ENCODE data around the gene NCKAP5.

Gene NCKAP5

DNA sequence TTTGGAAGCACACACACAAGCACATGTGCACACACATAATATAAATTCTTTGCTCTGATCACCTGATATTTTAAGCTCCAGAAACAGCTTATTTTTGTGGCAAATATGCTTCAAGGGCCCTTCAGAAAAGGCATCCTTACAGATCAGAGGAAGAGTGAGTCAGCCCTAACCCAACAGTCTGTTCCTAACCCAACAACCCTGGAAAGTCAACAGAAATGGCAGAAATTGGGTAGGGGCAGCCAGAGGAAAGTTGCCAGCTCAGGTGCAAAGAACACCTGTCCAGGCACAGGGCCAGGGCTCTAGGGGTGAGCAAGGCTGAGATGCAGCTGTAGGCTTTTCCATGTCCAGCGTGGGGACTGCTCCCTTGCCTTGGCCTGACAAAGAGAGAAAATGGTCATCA lies 6.4 kb upstream of the NCKAP5 start:
- in situ Hi-C loops (cut with MboI; ENCODE audit: low sequenced_read_pairs): no loop called here

- in situ Hi-C loops (cut with MboI; ENCODE audit: low sequenced_read_pairs): no loop called here
Measured at GRCh38 chr2:133574186-133574585, 5.9 kb upstream of the NCKAP5 start.

DNA sequence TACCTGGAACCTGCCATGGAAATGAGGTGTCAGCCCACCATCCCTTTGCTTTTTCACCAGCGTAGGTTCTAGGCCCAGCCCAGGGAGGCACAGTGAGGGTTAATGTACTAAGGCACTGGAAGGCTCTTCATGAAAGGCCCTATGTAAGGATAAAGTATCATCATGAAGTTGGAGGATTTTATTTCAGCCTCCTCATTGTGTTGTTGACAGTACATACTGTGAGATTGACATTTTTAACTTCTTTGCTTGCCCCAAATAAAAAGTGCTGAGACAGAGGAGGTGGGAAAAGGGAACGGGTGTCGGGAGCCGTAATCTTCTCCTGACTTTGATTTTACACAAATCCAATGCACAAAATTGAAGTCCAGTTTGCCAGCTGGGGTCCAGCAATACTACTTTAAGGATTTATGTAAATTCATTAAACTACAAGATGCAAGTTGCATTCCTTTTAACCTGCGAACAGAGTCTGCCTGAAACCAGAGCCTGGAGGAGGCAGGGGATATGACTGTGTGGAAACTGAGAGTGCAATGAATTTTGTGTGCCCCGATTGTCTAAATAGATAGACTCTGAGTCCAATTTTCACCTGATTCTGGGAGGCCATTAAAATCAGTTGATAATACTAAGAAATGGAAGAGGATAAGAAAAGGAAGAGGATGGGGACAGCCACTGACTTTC lies 5.4 kb upstream of the NCKAP5 start:
- in situ Hi-C loops (cut with MboI; ENCODE audit: low sequenced_read_pairs): no loop called here

DNA sequence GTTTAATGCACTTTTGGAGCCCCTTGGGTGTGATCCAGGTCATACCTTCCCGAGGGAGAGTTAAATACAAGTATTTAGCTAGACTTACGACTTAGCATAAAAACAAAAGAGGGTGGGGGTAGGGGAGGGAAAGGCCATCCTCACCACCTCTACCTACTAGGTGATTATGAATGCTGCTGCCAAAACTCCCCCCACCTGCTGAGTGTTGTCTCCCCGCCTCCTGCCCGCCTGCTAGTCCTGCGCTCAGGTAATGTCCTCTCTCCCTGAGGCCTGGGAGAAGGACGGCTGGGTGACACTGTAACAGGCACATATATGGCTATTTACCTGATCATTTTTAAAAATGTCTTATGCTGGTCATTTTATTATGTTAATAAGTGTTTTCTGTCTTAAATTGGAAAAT lies 3.0 kb upstream of the NCKAP5 start:
- in situ Hi-C loops (cut with MboI; ENCODE audit: low sequenced_read_pairs): no loop called here

DNA sequence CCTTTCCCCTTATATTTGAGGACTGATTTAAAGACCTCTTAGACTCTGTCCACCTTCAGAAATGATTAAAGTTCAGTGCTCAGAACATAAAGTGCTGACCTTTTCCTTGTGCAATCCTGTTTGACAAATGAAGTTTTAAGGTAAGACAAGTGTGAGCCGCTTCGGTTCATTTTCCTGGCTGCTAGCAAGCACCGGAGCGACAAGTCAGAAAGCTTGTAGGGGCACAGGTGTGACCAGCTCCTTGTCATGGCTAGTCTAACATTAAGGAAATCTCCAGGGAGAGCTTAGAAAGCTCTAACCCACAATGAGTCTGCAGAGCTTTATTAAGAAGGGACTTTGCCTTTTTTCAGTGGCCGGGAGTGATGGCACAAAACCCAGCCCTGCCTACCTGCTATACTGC lies 2.3 kb upstream of the NCKAP5 start:
- in situ Hi-C loops (cut with MboI; ENCODE audit: low sequenced_read_pairs): no loop called here

- in situ Hi-C loops (cut with MboI; ENCODE audit: low sequenced_read_pairs): no loop called here
Measured at GRCh38 chr2:133569286-133569830, 1.1 kb upstream of the NCKAP5 start.

DNA sequence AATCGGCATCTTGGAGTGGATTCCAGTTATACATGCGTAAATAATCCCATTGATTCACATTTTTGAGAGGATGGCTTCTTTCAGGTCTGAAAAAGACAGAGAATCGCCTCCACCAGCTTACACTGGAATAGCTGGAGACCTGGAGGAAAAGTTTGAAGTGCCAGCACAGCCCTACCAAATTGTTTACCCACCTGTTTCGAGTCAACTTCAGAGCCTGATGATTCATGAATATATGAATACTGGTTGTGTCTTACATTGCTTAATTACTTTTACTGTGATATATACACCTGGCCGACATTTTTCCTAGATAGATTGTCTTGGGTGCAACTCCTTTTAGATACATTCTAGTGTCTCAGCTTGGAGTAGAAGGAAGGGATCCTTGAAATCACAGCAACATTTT lies 335 bp upstream of the NCKAP5 start:
- in situ Hi-C loops (cut with MboI; ENCODE audit: low sequenced_read_pairs): no loop called here

DNA sequence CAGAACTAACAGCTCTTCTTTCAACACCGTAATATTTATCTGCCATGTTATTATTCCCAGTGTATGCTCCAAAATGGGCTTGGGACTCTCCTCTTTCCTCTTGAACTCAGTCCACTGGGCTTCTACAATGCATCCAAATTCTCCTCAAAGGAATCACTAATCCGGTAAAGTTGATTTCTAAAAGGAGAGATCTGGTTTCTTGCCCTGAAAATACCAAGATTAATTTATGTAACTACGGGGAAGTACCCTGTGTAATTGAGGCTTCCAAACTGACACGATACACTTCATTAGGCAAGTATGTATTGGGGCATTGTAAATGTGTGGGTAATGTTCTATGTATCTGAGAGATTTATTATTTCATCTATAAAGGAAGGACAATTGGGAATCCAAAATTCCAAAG lies 5.7 kb downstream of the NCKAP5 start:
- in situ Hi-C loops (cut with MboI; ENCODE audit: low sequenced_read_pairs): no loop called here

- in situ Hi-C loops (cut with MboI; ENCODE audit: low sequenced_read_pairs): no loop called here
Measured at GRCh38 chr2:133561045-133561852, 7.0 kb downstream of the NCKAP5 start.

DNA sequence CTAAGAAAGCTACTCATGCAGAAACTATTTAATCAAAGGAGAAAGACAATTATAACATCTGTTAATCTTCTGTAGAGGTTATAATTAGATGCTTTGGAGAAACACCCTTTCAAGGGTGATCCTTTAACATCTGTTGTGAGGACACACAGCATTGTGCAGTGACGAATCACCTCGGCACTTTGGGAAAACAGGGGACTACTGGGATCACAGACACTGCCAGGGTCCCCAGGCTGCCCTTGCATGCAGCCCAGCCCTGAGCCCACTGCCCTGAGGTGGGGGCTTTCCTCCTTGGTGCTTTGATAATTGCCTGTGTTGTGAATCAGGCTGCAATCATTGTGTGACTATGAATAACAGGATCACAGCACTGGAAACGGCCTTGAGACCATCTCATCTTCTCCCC lies 10.6 kb downstream of the NCKAP5 start:
- in situ Hi-C loops (cut with MboI; ENCODE audit: low sequenced_read_pairs): no loop called here

- in situ Hi-C loops (cut with MboI; ENCODE audit: low sequenced_read_pairs): no loop called here
Measured at GRCh38 chr2:133553838-133554408, 14.3 kb downstream of the NCKAP5 start.

DNA sequence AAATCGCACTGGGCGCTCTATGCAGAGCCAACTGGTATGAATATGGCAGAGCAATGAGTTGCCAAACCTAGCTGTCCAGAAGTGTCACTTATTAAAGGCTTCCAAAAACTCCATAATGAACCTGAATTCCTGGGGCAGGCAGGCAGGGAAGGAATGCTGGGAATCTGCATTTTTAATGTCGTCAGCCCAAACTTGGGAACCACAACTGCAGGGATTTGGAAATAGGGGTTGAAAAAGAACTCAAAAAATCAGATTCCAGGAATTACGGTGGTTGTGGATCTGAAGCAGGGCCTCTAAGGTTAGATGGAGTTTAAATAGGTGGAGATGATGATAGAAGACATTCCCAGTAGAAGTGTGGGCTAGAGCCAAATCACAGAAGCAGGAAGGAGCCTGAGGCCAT lies 15.0 kb downstream of the NCKAP5 start:
- in situ Hi-C loops (cut with MboI; ENCODE audit: low sequenced_read_pairs): no loop called here

- in situ Hi-C loops (cut with MboI; ENCODE audit: low sequenced_read_pairs): no loop called here
Measured at GRCh38 chr2:133552821-133553220, 15.4 kb downstream of the NCKAP5 start.

DNA sequence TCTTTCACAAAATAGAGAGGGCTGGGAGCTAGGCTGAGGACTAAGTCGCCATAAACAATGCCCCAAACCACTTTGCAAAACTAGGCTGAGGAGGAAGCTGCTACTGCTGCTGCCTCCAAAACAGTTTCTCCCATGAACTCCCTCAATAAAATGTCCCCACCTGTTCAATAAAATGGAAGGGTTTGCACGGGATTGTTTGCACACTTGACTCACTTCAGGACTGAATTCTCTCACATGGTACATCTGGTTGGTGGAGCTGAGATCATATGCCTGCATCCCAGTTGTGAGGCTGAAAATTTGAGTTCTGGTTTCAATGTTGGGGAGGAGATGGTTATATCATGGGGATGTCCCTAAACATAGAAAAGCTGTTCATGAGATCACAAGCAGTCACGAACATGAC lies 26.5 kb downstream of the NCKAP5 start:
- in situ Hi-C loops (cut with MboI; ENCODE audit: low sequenced_read_pairs): no loop called here

DNA sequence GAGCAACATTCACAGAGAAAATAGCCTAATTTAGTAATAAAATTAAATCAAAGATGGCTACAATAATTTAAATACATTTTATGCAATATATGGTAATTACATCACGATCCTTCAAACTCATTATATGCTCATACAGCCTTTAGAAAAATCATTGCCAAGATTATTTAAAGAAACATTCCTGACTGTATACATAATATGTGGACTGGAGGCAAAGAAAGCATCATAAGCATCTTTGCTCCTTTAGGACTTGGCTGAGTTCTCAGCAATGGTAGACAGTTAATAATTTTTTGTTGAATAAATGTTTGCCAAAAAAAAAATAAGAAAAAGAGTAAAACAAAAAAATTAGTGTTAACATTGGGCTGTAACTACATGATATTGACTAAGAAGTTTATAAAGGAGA lies 26.9 kb downstream of the NCKAP5 start:
- in situ Hi-C loops (cut with MboI; ENCODE audit: low sequenced_read_pairs): no loop called here

GRCh38 chr2:133532919-133533318 lies 35.3 kb downstream of the NCKAP5 start:
- in situ Hi-C loops (cut with MboI; ENCODE audit: low sequenced_read_pairs): no loop called here

DNA sequence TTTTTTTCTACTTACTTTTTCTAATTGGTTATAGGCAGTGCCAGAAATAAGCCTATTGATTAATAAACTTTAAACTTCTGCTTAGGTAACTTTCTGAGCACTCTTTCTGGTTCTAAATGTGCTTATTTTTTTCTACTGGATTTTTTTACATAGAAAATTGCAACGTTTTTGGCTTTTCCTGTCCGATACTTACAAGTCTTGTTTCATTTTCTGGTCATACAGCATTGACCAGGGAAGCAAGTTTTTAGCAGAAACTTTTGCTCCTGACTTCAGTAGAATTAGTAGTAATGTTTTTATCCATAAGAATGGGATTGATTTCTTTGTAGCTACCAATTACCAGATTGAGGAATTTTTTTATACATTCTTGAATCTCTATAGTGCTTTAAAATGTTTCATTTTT lies 36.9 kb downstream of the NCKAP5 start:
- in situ Hi-C loops (cut with MboI; ENCODE audit: low sequenced_read_pairs): no loop called here

DNA sequence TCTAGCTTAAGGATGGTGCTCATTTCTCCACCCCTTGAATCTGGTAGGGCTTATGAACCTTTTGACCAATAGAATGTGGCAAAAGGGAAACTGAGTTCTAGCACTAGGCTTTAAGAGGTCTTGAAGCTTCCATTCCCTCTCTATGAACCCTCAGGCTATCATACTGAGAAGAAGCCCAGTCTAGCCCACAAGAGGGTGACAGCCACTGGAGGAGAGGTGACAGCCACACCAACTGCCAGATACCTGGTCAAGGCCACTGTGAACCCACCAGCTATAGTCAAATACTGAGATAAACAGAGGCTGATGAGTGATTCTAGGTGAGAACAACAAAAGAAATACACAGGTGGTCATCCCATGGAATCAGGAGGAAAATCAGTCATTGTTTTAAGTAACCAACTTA lies 37.6 kb downstream of the NCKAP5 start:
- in situ Hi-C loops (cut with MboI; ENCODE audit: low sequenced_read_pairs): no loop called here

DNA sequence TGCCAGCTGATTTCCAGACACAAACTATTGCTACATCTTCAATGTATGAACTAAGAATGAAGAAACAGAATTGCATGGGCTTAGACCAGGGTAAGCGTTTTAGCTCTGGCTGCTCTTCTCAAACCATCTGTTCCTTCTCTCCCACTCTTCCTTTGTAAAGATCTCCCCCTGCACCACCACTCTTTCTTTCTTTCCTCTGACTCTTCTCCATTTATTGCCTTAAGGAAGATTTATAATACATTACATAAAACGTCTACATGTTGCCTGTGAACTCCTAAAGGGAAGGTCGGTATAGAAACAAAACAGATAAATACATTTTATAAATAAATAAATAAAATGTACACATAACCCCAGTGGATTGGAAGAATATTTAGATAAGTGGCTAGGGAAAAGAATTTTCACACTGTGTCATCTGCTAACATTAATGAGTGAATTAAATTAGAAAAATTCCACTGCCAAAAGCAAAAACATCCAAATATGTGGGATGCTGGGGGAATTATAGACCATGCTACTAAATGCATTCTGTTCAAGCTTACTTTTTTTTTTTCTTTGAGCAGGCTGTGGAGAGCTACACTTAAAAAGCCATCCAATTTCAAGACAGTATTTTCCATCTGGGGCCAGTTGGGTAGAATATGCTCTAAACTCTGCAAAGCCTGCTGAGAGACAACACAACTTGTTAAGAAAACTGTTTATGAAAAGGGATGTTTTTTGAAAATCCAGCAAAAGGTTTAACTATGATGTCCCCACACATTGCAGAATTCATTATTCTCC lies 41.5 kb downstream of the NCKAP5 start:
- in situ Hi-C loops (cut with MboI; ENCODE audit: low sequenced_read_pairs): no loop called here

GRCh38 chr2:133525613-133526529 lies 42.4 kb downstream of the NCKAP5 start:
- in situ Hi-C loops (cut with MboI; ENCODE audit: low sequenced_read_pairs): no loop called here
